Muscle layer of duodenum (tissue), 2 donors: Measurements from ENCODE around the gene REL.

ENCODE experiments used
- H3K27ac ChIP-seq: one replicate; pipeline ENCODE4 v1.7.0; 2013; ENCODE audit warnings: mild to moderate bottlenecking, low read length
- H3K27me3 ChIP-seq: one replicate; pipeline ENCODE4 v1.7.0; 2013; ENCODE audit warnings: low read depth, mild to moderate bottlenecking, control low read depth, low read length
- H3K36me3 ChIP-seq, 2 donors: one replicate each; pipeline ENCODE4 v1.7.0; 2013; ENCODE audit warnings: low read length in 2 of 2, control low read depth in 1 of 2, mild to moderate bottlenecking in 1 of 2; ENCODE audit not compliant: insufficient read depth in 2 of 2, control insufficient read depth in 1 of 2
- H3K4me1 ChIP-seq, 2 donors: one replicate each; pipeline ENCODE4 v1.7.0; 2013; ENCODE audit warnings: low read length in 2 of 2, mild to moderate bottlenecking in 2 of 2, control low read depth in 1 of 2, moderate library complexity in 1 of 2; ENCODE audit not compliant: insufficient read depth in 2 of 2, control insufficient read depth in 1 of 2
- H3K4me3 ChIP-seq, 2 donors: one replicate each; pipeline ENCODE4 v1.7.0; 2013; ENCODE audit warnings: low read length in 2 of 2, low read depth in 1 of 2, mild to moderate bottlenecking in 1 of 2
- H3K9me3 ChIP-seq, 2 donors: one replicate each; pipeline ENCODE4 v1.7.0; 2013; ENCODE audit warnings: low read length in 2 of 2, control low read depth in 1 of 2, mild to moderate bottlenecking in 1 of 2; ENCODE audit not compliant: control insufficient read depth in 1 of 2
- donor health status: healthy.

The REL gene

DNA sequence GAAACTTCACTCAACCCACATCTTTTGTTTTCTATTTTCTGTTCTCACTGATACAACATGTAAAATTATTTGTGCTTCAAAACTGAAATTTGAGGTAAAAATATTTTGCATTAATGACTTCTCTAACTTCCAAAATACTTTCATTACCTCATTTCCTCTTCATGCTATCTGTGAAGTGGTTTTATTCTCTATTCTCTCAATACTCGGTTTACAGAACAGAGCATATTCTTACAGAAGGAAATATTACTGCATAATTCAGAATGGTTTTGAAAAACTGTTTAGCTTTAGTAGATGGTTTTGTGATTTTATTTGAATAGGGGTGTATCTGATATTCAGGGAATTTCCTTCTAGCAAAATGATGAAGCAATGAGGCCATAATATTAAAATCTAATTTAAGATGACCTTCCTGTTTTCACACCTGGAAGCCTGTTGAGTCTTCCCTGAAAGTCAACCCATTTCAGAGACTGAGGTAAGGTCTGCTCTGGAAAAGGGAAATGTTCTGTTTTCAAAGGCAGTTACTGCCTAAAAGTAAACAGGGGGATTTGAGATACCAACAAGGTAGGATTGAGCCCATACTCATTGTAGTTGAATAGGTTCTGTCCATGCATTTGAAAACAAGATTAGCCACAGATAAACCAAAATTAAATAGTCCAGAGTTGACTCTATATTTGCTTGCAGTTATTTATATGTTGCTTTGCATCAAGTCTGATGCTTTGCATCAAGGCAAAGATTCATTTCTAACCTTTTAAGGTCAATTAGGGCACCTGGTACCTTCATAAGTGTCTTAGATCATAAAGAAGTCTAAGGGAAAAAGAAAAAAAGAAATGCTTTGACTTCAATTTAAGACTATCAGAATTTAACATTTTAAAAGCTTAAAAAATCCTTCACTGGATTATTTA is 85.4 kb downstream of the REL start:
- H3K4me1 ChIP-seq = no peaks in the 10 kb centered on the region
- H3K9me3 ChIP-seq = no peaks in the 10 kb centered on the region
- no peak overlapping the region for H3K4me3 ChIP-seq
- H3K36me3 ChIP-seq = peaks cover 0 to 3% of the 10 kb centered on the region in 2 donors
- H3K27ac ChIP-seq = no peak overlapping the region
- H3K27me3 ChIP-seq = no peaks in the 10 kb centered on the region

DNA sequence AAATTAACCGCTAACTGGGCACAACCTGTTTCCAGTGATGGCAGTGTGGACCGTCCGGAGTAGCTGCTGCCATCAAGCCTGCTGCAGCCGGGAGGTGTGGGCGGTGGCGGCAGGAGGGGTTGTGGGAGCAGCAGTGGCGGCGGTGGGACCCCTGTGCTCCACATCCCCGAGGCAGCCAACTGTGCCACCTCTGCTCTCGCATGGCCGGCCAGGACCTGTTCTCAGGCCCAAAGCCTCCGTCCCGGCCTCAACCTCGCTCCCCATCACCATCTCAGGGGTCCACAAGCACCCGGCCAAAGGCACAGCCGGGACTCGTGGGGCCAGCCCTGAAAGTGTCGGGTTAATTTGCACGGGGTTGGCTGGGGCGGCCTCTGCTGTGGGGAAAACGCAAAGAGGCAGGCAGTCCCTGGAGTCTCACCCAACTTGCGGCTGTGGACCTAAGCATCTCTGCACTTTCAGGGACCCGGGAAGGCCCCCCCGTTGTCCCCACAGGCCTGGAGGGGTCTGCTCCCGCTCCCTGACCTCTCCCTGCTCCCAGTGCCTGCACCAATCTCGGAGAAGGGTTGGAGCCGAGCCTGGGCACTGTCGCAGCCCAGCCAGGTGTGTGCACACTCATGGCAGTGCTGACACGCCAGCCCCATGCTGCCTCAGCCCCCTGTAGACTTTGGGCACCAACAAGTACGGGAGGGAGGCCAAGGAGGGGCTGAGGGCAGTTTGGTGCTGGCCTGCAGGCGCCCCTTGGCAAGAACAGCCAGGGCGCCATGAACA is 91.7 kb downstream of the REL start:
- Histone ChIP-seq H3K4me1 (no peaks in the 10 kb centered on the region), H3K36me3 (no peaks in the 10 kb centered on the region), H3K27me3 (no peaks in the 10 kb centered on the region), H3K9me3 (no peaks in the 10 kb centered on the region), H3K4me3 (no peak overlapping the region), H3K27ac (no peak overlapping the region)

DNA sequence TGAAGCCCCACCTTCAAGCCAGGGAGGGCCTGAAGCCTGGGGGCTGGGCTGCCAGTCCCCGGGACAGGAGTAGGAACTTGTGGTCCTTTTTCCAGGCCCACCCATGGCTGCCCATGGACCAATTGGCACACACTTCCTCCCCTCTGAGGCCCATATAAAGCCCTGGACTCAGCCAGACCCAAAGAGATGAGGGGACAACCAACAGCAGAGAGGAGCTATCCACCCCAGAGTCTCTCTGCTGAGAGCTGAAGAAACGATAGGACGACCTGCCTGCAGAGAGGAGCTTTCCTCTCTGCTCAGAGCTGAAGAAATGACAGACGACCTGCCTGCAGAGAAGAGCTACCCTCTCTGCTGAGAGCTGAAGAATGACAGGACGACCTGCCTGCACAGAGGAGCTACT is 92.3 kb downstream of the REL start:
- no peaks in the 10 kb centered on the region for H3K27me3 ChIP-seq
- no peak overlapping the region for H3K4me3 ChIP-seq
- no peaks in the 10 kb centered on the region for H3K4me1 ChIP-seq
- H3K9me3 ChIP-seq = no peaks in the 10 kb centered on the region
- H3K36me3 ChIP-seq = no peaks in the 10 kb centered on the region
- H3K27ac ChIP-seq = no peak overlapping the region

DNA sequence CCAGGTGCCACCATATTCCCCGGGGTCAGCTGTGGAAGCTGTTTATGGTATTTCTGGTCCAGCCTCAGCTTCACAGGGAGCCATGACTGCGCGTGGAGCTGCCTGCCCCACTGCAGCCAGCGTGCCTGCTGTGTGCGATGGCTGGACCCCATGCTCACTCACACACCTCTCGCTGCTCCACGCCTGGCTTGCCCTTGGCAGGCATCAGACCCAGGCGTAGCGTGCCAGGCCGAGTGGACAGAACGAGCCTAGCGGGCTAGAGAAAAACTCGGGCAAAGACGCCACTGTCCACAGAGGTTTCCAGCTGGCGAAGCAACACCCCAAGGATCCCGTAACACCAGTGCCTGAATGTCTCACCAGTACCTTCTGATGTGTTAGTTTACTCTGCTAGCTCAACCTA is 93.3 kb downstream of the REL start:
- H3K4me1 ChIP-seq = no peaks in the 10 kb centered on the region

More for the DNA sequence above, 93.3 kb downstream of the REL start:
- H3K4me3 ChIP-seq = no peak overlapping the region
- no peak overlapping the region for H3K27ac ChIP-seq
- no peaks in the 10 kb centered on the region for H3K27me3 ChIP-seq
- no peaks in the 10 kb centered on the region for H3K9me3 ChIP-seq
- H3K36me3 ChIP-seq = no peaks in the 10 kb centered on the region
